ENCODE data around the gene OR10A4.

GRCh38 chr11:6900327-6900999 lies 24.0 kb downstream of the OR10A4 start:
- TF ChIP-seq EP300 (IDR thresholded peaks at IDR 0.05) (no peak), POLR2A (IDR thresholded peaks at IDR 0.05) (no peak)

Data from ovary (tissue), 1 donor.